Measurements from ENCODE around the gene ZBTB25. TPM values are rescaled to one million over a fixed set of nuclear protein-coding genes. Genes with fewer than 3 reads are reported as not detected.

ZBTB25 gene
- total and polyA plus RNA-seq, 2 donors from 2014 or later = 4.3 to 17.8 TPM

GRCh38 chr14:64459405-64460136, 44.1 kb downstream of the ZBTB25 start:
- Histone ChIP-seq H3K27me3 (ENCODE audit: control insufficient read depth, insufficient read depth, low read length) (no peaks in the 10 kb centered on the region), H3K9me3 (ENCODE audit: control insufficient read depth in 2 of 3, insufficient read depth in 1 of 3, low read length in 3 of 3) (no peaks in the 10 kb centered on the region), H3K36me3 (ENCODE audit: control insufficient read depth in 2 of 3, insufficient read depth in 3 of 3, low read length in 3 of 3) (peaks cover 2 to 18% (median 4%) of the 10 kb centered on the region in 3 donors), H3K4me3 (ENCODE audit: low read length in 3 of 3) (no peak overlapping the region), H3K9ac (ENCODE audit: low read length in 3 of 3) (no peak overlapping the region), H3K27ac (ENCODE audit: low read depth in 2 of 2, low read length in 2 of 2) (no peak overlapping the region), H3K4me1 (ENCODE audit: control insufficient read depth in 2 of 3, insufficient read depth in 2 of 3, low read depth in 1 of 3, low read length in 3 of 3) (peaks cover 0 to 7% (median 2%) of the 10 kb centered on the region in 3 donors)
- DNase-seq (no peak), FAIRE-seq (no peak)
- intact Hi-C loops (cut with DNase I) = no loop called here
- TF ChIP-seq CTCF (IDR thresholded peaks at IDR 0.05; ENCODE audit: borderline replicate concordance, extremely low read depth, insufficient read depth) = no peak

- Histone ChIP-seq H3K4me1 (ENCODE audit: control insufficient read depth in 2 of 3, insufficient read depth in 2 of 3, low read depth in 1 of 3, low read length in 3 of 3) (peaks cover 0 to 7% (median 0%) of the 10 kb centered on the region in 3 donors), H3K27me3 (ENCODE audit: control insufficient read depth, insufficient read depth, low read length) (no peaks in the 10 kb centered on the region), H3K9ac (ENCODE audit: low read length in 3 of 3) (no peak overlapping the region), H3K9me3 (ENCODE audit: control insufficient read depth in 2 of 3, insufficient read depth in 1 of 3, low read length in 3 of 3) (no peaks in the 10 kb centered on the region), H3K4me3 (ENCODE audit: low read length in 3 of 3) (no peak overlapping the region), H3K36me3 (ENCODE audit: control insufficient read depth in 2 of 3, insufficient read depth in 3 of 3, low read length in 3 of 3) (peaks cover 4 to 33% (median 7%) of the 10 kb centered on the region in 3 donors), H3K27ac (ENCODE audit: low read depth in 2 of 2, low read length in 2 of 2) (no peak overlapping the region)
- DNase-seq (no peak), FAIRE-seq (no peak)
- no peak for TF ChIP-seq CTCF (IDR thresholded peaks at IDR 0.05; ENCODE audit: borderline replicate concordance, extremely low read depth, insufficient read depth)
- intact Hi-C loops (cut with DNase I) = no loop called here
These were observed 49.0 kb downstream of the ZBTB25 start for GRCh38 chr14:64454671-64455070.

- peaks cover 2 to 22% (median 11%) of the 10 kb centered on the region in 3 donors for H3K36me3 ChIP-seq (ENCODE audit: control insufficient read depth in 2 of 3, insufficient read depth in 3 of 3, low read length in 3 of 3)
- no peak for FAIRE-seq
These were observed 53.4 kb downstream of the ZBTB25 start for GRCh38 chr14:64450255-64450654.

More at GRCh38 chr14:64450255-64450654, 53.4 kb downstream of the ZBTB25 start:
- Histone ChIP-seq H3K4me1 (ENCODE audit: control insufficient read depth in 2 of 3, insufficient read depth in 2 of 3, low read depth in 1 of 3, low read length in 3 of 3) (peaks cover 0 to 9% (median 2%) of the 10 kb centered on the region in 3 donors), H3K9ac (ENCODE audit: low read length in 3 of 3) (no peak overlapping the region), H3K27ac (ENCODE audit: low read depth in 2 of 2, low read length in 2 of 2) (no peak overlapping the region), H3K27me3 (ENCODE audit: control insufficient read depth, insufficient read depth, low read length) (no peaks in the 10 kb centered on the region), H3K4me3 (ENCODE audit: low read length in 3 of 3) (no peak overlapping the region), H3K9me3 (ENCODE audit: control insufficient read depth in 2 of 3, insufficient read depth in 1 of 3, low read length in 3 of 3) (no peaks in the 10 kb centered on the region)
- no peak for TF ChIP-seq CTCF (IDR thresholded peaks at IDR 0.05; ENCODE audit: borderline replicate concordance, extremely low read depth, insufficient read depth)
- DNase-seq = no peak
- intact Hi-C loops (cut with DNase I) = no loop called here

All from kidney (tissue), 14 donors.